ENCODE data around the gene KDM4C.

The KDM4C gene

GRCh38 chr9:6893350-6894131 is 135.8 kb downstream of the KDM4C start:
- no peaks in the 10 kb centered on the region for H3K9me3 ChIP-seq (ENCODE audit: control insufficient read depth in 5 of 5, low read length in 5 of 5)
- no peak overlapping the region for H3K9ac ChIP-seq (ENCODE audit: low read length in 5 of 5)
- no peaks in the 10 kb centered on the region for H3K27me3 ChIP-seq (ENCODE audit: control insufficient read depth in 5 of 5, insufficient read depth in 4 of 5, low read length in 5 of 5)
- no peaks in the 10 kb centered on the region for H3K4me1 ChIP-seq (ENCODE audit: control insufficient read depth in 5 of 5, insufficient read depth in 5 of 5, low read length in 5 of 5)
- peaks cover 14 to 24% (median 19%) of the 10 kb centered on the region in 5 donors for H3K36me3 ChIP-seq (ENCODE audit: control insufficient read depth in 5 of 5, insufficient read depth in 5 of 5, low read length in 5 of 5)
- no peak overlapping the region for H3K27ac ChIP-seq (ENCODE audit: low read depth, low read length)
- H3K4me3 ChIP-seq (ENCODE audit: low read depth in 1 of 5, low read length in 5 of 5) = no peak overlapping the region

DNA sequence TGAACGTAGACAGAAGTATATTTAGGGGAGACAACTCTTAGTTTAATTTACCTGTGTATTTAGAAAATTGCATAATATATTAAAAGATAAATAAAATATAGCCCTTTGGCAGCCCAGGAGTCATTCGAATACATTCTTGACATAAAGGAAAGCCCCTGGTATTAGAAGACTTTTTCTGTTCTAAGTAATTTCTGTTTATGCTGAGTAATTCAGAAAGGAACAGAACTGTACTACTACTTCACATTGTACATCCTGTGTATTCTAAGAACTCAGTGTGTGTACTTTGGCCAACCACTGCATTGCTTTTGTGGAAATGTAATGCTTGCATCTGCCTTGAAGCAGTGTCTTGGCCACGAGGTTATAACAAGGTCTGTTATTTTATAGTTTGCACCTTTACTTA is 136.4 kb downstream of the KDM4C start:
- H3K9me3 ChIP-seq (ENCODE audit: control insufficient read depth in 5 of 5, low read length in 5 of 5) = no peaks in the 10 kb centered on the region
- H3K4me1 ChIP-seq (ENCODE audit: control insufficient read depth in 5 of 5, insufficient read depth in 5 of 5, low read length in 5 of 5) = no peaks in the 10 kb centered on the region
- peaks cover 13 to 24% (median 19%) of the 10 kb centered on the region in 5 donors for H3K36me3 ChIP-seq (ENCODE audit: control insufficient read depth in 5 of 5, insufficient read depth in 5 of 5, low read length in 5 of 5)
- H3K4me3 ChIP-seq (ENCODE audit: low read depth in 1 of 5, low read length in 5 of 5) = no peak overlapping the region
- H3K27me3 ChIP-seq (ENCODE audit: control insufficient read depth in 5 of 5, insufficient read depth in 4 of 5, low read length in 5 of 5) = no peaks in the 10 kb centered on the region
- no peak overlapping the region for H3K27ac ChIP-seq (ENCODE audit: low read depth, low read length)
- H3K9ac ChIP-seq (ENCODE audit: low read length in 5 of 5) = no peak overlapping the region

GRCh38 chr9:6895754-6896153 is 138.0 kb downstream of the KDM4C start:
- Histone ChIP-seq H3K9ac (ENCODE audit: low read length in 5 of 5) (no peak overlapping the region), H3K9me3 (ENCODE audit: control insufficient read depth in 5 of 5, low read length in 5 of 5) (no peaks in the 10 kb centered on the region), H3K4me3 (ENCODE audit: low read depth in 1 of 5, low read length in 5 of 5) (no peak overlapping the region), H3K4me1 (ENCODE audit: control insufficient read depth in 5 of 5, insufficient read depth in 5 of 5, low read length in 5 of 5) (no peaks in the 10 kb centered on the region), H3K27ac (ENCODE audit: low read depth, low read length) (no peak overlapping the region), H3K36me3 (ENCODE audit: control insufficient read depth in 5 of 5, insufficient read depth in 5 of 5, low read length in 5 of 5) (peaks cover 9 to 19% (median 16%) of the 10 kb centered on the region in 5 donors), H3K27me3 (ENCODE audit: control insufficient read depth in 5 of 5, insufficient read depth in 4 of 5, low read length in 5 of 5) (no peaks in the 10 kb centered on the region)

GRCh38 chr9:6896562-6896961 is 138.8 kb downstream of the KDM4C start:
- H3K27me3 ChIP-seq (ENCODE audit: control insufficient read depth in 5 of 5, insufficient read depth in 4 of 5, low read length in 5 of 5) = no peaks in the 10 kb centered on the region
- H3K9ac ChIP-seq (ENCODE audit: low read length in 5 of 5) = no peak overlapping the region
- no peaks in the 10 kb centered on the region for H3K4me1 ChIP-seq (ENCODE audit: control insufficient read depth in 5 of 5, insufficient read depth in 5 of 5, low read length in 5 of 5)
- H3K27ac ChIP-seq (ENCODE audit: low read depth, low read length) = no peak overlapping the region
- no peaks in the 10 kb centered on the region for H3K9me3 ChIP-seq (ENCODE audit: control insufficient read depth in 5 of 5, low read length in 5 of 5)
- H3K36me3 ChIP-seq (ENCODE audit: control insufficient read depth in 5 of 5, insufficient read depth in 5 of 5, low read length in 5 of 5) = peaks cover 9 to 19% (median 16%) of the 10 kb centered on the region in 5 donors
- H3K4me3 ChIP-seq (ENCODE audit: low read depth in 1 of 5, low read length in 5 of 5) = no peak overlapping the region

GRCh38 chr9:6897207-6897822 is 139.5 kb downstream of the KDM4C start:
- Histone ChIP-seq H3K4me3 (ENCODE audit: low read depth in 1 of 5, low read length in 5 of 5) (no peak overlapping the region), H3K27ac (ENCODE audit: low read depth, low read length) (no peak overlapping the region), H3K9ac (ENCODE audit: low read length in 5 of 5) (no peak overlapping the region), H3K27me3 (ENCODE audit: control insufficient read depth in 5 of 5, insufficient read depth in 4 of 5, low read length in 5 of 5) (no peaks in the 10 kb centered on the region), H3K4me1 (ENCODE audit: control insufficient read depth in 5 of 5, insufficient read depth in 5 of 5, low read length in 5 of 5) (no peaks in the 10 kb centered on the region), H3K9me3 (ENCODE audit: control insufficient read depth in 5 of 5, low read length in 5 of 5) (no peaks in the 10 kb centered on the region), H3K36me3 (ENCODE audit: control insufficient read depth in 5 of 5, insufficient read depth in 5 of 5, low read length in 5 of 5) (peaks cover 9 to 19% (median 16%) of the 10 kb centered on the region in 5 donors)

- Histone ChIP-seq H3K36me3 (ENCODE audit: control insufficient read depth in 5 of 5, insufficient read depth in 5 of 5, low read length in 5 of 5) (peaks cover 9 to 19% (median 16%) of the 10 kb centered on the region in 5 donors), H3K4me3 (ENCODE audit: low read depth in 1 of 5, low read length in 5 of 5) (no peak overlapping the region), H3K9ac (ENCODE audit: low read length in 5 of 5) (no peak overlapping the region), H3K9me3 (ENCODE audit: control insufficient read depth in 5 of 5, low read length in 5 of 5) (no peaks in the 10 kb centered on the region), H3K27ac (ENCODE audit: low read depth, low read length) (no peak overlapping the region), H3K4me1 (ENCODE audit: control insufficient read depth in 5 of 5, insufficient read depth in 5 of 5, low read length in 5 of 5) (peaks cover 0 to 4% (median 0%) of the 10 kb centered on the region in 5 donors), H3K27me3 (ENCODE audit: control insufficient read depth in 5 of 5, insufficient read depth in 4 of 5, low read length in 5 of 5) (no peaks in the 10 kb centered on the region)
Measured at GRCh38 chr9:6897898-6898302, 140.1 kb downstream of the KDM4C start.

GRCh38 chr9:6899274-6899673 is 141.5 kb downstream of the KDM4C start:
- Histone ChIP-seq H3K9me3 (ENCODE audit: control insufficient read depth in 5 of 5, low read length in 5 of 5) (no peaks in the 10 kb centered on the region), H3K4me3 (ENCODE audit: low read depth in 1 of 5, low read length in 5 of 5) (no peak overlapping the region), H3K9ac (ENCODE audit: low read length in 5 of 5) (no peak overlapping the region), H3K27ac (ENCODE audit: low read depth, low read length) (no peak overlapping the region), H3K4me1 (ENCODE audit: control insufficient read depth in 5 of 5, insufficient read depth in 5 of 5, low read length in 5 of 5) (peaks cover 0 to 8% (median 3%) of the 10 kb centered on the region in 5 donors), H3K27me3 (ENCODE audit: control insufficient read depth in 5 of 5, insufficient read depth in 4 of 5, low read length in 5 of 5) (no peaks in the 10 kb centered on the region), H3K36me3 (ENCODE audit: control insufficient read depth in 5 of 5, insufficient read depth in 5 of 5, low read length in 5 of 5) (peaks cover 0 to 9% (median 4%) of the 10 kb centered on the region in 5 donors)

GRCh38 chr9:6900440-6900883 is 142.7 kb downstream of the KDM4C start:
- Histone ChIP-seq H3K4me3 (ENCODE audit: low read depth in 1 of 5, low read length in 5 of 5) (no peak overlapping the region), H3K27ac (ENCODE audit: low read depth, low read length) (no peak overlapping the region), H3K9me3 (ENCODE audit: control insufficient read depth in 5 of 5, low read length in 5 of 5) (no peaks in the 10 kb centered on the region)

GRCh38 chr9:6901180-6901579 is 143.4 kb downstream of the KDM4C start:
- no peaks in the 10 kb centered on the region for H3K27me3 ChIP-seq (ENCODE audit: control insufficient read depth in 5 of 5, insufficient read depth in 4 of 5, low read length in 5 of 5)
- no peak overlapping the region for H3K4me3 ChIP-seq (ENCODE audit: low read depth in 1 of 5, low read length in 5 of 5)
- H3K9ac ChIP-seq (ENCODE audit: low read length in 5 of 5) = no peak overlapping the region
- no peaks in the 10 kb centered on the region for H3K9me3 ChIP-seq (ENCODE audit: control insufficient read depth in 5 of 5, low read length in 5 of 5)
- peaks cover 0 to 7% (median 0%) of the 10 kb centered on the region in 5 donors for H3K36me3 ChIP-seq (ENCODE audit: control insufficient read depth in 5 of 5, insufficient read depth in 5 of 5, low read length in 5 of 5)
- H3K27ac ChIP-seq (ENCODE audit: low read depth, low read length) = no peak overlapping the region
- H3K4me1 ChIP-seq (ENCODE audit: control insufficient read depth in 5 of 5, insufficient read depth in 5 of 5, low read length in 5 of 5) = peaks cover 0 to 8% (median 3%) of the 10 kb centered on the region in 5 donors

More at GRCh38 chr9:6900440-6900883, 142.7 kb downstream of the KDM4C start:
- Histone ChIP-seq H3K9ac (ENCODE audit: low read length in 5 of 5) (no peak overlapping the region), H3K36me3 (ENCODE audit: control insufficient read depth in 5 of 5, insufficient read depth in 5 of 5, low read length in 5 of 5) (peaks cover 0 to 5% (median 0%) of the 10 kb centered on the region in 5 donors), H3K27me3 (ENCODE audit: control insufficient read depth in 5 of 5, insufficient read depth in 4 of 5, low read length in 5 of 5) (no peaks in the 10 kb centered on the region), H3K4me1 (ENCODE audit: control insufficient read depth in 5 of 5, insufficient read depth in 5 of 5, low read length in 5 of 5) (peaks cover 0 to 8% (median 3%) of the 10 kb centered on the region in 5 donors)

GRCh38 chr9:6902423-6902822 is 144.7 kb downstream of the KDM4C start:
- Histone ChIP-seq H3K27ac (ENCODE audit: low read depth, low read length) (no peak overlapping the region), H3K9me3 (ENCODE audit: control insufficient read depth in 5 of 5, low read length in 5 of 5) (no peaks in the 10 kb centered on the region), H3K9ac (ENCODE audit: low read length in 5 of 5) (no peak overlapping the region), H3K27me3 (ENCODE audit: control insufficient read depth in 5 of 5, insufficient read depth in 4 of 5, low read length in 5 of 5) (no peaks in the 10 kb centered on the region), H3K36me3 (ENCODE audit: control insufficient read depth in 5 of 5, insufficient read depth in 5 of 5, low read length in 5 of 5) (peaks cover 0 to 7% (median 0%) of the 10 kb centered on the region in 5 donors), H3K4me1 (ENCODE audit: control insufficient read depth in 5 of 5, insufficient read depth in 5 of 5, low read length in 5 of 5) (peaks cover 0 to 8% (median 3%) of the 10 kb centered on the region in 5 donors), H3K4me3 (ENCODE audit: low read depth in 1 of 5, low read length in 5 of 5) (no peak overlapping the region)
